Left lobe of liver (tissue), 2 donors: ENCODE results near the gene CFAP251. TPM values are rescaled to one million over a fixed set of nuclear protein-coding genes. Genes with fewer than 3 reads are reported as not detected.
A peak's percentile ranks its signal among the peaks of the same experiment; 100 is the strongest.
"Not testable (repeated sequence)": the region's sequence is repeated elsewhere in the genome, so short reads cannot be mapped to it uniquely, and the experiment has no call there.

ENCODE experiments used
- ATAC-seq: fragments of 200-7000 bp; cut with Tn5 transposase; one replicate; pipeline ENCODE4 v1.9.1; 2020; ENCODE audit warnings: mild to moderate bottlenecking, moderate library complexity
- DNase-seq: peaks from one replicate; pipeline ENCODE4 v3.0.0-alpha.2; 2020; ENCODE audit warnings: low spot score
- total RNA-seq: library from RNA; stranded (reverse); gene quantifications from one replicate; pipeline ENCODE4 v1.2.1, GENCODE V29; 2021
- donor health status: DM: no; HTN: no; CAD: no; lungs with moderate emphysema.
- donor health status: DM: no; HTN: yes; CAD: no.

CFAP251 gene
- total RNA-seq, 1 donor from 2014 or later = 2.2 TPM

DNA sequence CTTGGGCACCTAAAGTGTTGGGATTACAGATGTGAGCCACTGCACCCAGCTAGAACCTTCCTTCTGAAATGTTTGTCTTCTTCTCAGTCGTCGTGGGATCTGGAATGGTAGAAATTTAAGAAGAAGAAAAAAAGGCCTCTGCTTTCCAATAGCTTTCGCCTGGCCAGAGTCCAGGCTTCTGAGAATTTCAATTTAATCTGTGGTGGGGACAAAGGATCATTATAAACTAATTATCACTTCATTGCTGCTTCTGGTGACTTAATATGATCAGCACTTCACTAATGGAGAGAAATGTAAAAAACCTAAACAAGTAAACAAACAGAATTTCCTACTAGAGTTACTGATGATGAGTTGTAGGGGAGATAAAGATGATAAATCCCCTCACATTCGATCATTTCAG is 51.3 kb downstream of the CFAP251 start:
- ATAC-seq (no peak), DNase-seq (no peak)

DNA sequence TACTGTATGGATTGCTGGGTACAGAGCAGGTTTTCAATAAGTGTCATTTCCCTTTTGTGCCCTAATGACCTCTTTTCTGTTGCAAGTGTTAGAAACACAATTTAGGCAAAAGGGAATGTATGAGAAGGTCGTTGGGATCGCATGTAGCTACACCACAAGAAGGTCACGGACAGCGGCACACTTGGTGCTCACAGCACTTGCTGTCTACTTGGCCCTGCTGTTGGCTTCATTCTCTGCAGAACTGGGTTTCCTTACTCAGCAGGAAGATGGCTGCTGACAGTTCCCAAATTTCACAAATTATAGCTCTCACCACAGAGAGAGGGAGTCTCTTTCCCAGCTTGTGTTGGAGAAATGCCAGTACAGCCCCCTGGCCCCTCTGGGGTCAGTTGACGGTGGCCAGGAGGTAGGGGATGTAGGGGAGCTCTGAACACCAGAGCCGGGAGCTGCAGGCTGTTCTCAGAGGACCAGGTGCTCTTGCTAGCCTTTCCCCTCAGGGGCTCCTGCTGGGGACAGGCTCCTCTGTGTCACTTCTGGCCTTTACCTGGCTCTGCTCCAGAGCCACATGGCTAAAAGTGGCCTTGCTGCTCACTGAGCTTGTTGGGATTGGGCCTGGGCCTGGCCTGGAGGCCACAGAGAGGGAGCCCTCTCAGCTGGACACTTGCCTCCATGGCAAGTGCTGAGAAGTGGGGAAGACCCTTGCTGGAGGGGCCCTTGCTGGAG is 52.3 kb downstream of the CFAP251 start:
- no peak for DNase-seq
- peak; percentile 16 for ATAC-seq

DNA sequence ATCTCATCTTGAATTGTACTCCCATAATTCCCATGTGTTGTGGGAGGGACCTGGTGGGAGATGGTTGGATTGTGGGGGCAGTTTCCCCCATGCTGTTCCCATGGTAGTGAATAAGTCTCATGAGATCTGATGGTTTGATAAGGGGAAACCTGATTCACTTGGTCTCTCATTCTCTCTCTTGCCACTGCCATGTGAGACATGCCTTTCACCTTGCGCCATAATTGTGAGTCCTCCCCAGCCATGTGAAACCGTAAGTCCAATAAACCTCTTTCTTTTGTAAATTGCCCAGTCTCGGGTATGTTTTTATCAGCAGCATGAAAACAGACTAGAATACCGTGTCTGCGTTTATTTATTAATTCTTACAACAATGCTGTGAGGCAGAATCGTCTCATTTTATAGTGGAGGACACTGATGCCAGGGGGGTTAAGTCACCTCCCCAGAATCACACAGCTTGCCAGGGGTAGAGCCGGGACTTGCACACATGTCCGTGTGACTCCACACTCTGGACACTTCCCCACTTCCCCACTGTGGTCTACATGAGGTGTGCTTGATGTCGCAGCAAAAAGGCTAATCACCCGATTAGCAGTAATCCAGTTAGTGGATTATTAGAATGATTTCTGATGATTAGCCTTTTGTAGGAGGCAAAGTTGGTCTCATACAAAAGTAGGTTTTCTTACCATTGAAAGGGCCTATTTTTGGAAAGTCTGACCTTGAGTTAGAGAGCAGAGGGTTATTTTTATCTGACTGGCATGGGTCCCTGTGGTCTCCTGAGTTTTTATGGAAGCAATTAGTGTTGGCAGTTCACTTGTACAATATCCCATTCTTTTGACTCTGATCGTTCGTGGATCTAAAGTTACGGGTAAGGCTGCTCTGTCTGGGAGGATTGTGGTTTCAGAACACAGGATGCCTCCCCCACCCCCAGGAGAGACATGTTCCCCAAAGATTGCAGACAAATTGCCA is 55.9 kb downstream of the CFAP251 start:
- DNase-seq (no peak), ATAC-seq (no peak)

DNA sequence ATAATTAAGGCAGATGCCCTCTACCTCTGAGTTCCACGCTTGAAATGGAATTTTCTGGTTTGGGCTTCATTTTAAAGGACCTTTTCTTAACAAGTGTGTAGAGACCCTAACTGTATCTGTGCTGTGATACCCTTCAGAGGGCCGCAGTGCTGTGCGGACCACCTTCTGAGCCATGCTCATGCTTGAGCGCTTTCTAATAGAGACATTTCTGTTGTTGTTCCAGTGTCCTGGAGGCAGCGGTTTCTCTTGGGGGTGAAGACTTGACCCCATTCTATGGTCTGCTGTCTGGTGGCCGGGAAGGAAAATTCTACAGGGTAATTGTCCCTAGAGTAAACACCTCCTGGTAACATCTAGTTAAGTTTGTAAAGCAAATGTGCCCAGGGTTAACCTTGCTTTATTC is 56.6 kb downstream of the CFAP251 start:
- ATAC-seq (no peak), DNase-seq (no peak)

DNA sequence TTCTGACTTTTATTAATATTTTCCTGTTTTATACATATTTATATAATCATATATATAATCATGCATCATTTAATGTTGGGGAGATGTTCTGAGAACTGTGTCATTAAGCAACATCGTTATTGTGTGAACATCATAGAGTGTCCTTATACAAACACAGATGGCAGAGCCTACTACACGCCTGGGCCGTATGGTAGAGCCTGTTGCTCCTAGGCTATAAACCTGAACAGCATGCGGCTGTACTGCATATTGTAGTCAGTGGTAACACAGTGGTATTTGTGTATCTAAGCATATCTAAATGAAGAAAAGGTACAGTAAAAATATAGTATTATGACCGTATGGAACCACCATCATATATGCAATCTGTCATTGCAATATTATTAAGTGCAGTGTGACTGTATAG is 58.6 kb downstream of the CFAP251 start:
- DNase-seq (no peak), ATAC-seq (no peak)

DNA sequence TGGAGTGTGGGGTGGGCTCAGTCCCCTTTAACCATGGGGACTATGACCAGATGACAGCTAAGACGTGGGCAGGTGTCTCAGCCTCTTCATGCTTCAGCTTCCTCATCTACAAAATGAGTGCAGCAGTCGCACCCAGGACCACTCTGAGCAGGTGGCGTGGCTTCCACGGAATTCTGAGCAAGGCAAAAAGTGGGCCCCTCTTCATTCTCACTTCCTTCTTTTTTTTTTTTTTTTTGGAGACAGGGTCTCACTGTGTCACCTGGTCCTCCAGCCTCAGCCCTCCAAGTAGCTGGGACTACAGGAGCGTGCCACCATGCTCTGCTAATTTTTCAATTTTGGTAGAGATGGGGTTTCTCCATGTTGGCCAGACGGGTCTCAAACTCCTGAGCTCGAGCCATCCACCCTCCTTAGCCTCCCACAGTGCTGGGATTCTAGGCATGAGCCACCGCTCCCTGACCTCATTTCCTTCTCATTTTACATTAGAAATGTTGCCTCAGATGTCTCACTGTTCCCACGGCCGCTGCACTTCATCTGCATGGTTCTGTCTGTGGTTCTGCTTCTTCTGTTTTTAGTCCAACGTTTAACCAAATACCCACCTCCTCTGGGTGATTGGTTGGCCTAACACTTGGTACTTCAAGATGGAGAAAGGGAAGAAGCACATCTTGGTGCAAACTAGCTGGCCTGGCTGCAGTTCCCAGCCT is 61.9 kb downstream of the CFAP251 start:
- ATAC-seq (no peak), DNase-seq (no peak)

DNA sequence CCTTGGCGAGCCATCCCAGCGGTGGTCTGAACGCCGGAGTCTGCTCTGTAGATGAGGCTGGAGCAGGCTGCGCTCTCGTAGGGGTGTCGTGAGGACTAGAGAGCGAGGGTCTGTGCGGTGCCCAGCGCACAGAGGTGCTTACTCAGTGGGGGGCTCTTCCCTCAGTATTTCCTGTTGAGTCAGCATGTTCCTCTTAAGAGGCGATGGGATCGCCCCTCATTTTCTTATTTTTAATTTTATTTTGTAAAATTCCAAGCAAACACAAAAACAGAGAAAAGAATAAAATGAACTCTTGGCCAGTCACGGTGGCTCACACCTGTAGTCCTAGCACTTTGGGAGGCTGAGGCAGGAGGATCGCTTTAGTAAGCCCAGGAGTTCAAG is 62.5 kb downstream of the CFAP251 start:
- ATAC-seq (no peak), DNase-seq (no peak)

DNA sequence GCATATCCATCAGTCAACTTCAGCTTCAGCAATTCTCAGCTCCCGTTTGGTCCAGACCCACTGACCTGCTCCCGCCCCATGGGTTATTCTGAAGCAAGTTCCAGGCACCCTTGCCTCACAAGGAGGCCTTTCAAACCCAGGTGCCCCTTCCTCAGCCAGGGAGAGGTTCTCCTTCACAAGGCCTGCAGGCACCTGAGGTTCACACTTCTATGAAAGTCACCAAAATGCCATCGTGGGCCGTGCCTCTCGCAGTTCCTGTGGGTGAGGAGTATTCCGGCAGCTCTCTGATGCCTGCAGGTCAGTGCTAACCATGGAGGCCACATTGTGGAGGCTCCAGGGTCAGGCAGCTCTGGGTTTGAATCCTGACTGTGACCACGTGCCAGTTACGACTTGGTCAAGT is 63.1 kb downstream of the CFAP251 start:
- DNase-seq = no peak

DNA sequence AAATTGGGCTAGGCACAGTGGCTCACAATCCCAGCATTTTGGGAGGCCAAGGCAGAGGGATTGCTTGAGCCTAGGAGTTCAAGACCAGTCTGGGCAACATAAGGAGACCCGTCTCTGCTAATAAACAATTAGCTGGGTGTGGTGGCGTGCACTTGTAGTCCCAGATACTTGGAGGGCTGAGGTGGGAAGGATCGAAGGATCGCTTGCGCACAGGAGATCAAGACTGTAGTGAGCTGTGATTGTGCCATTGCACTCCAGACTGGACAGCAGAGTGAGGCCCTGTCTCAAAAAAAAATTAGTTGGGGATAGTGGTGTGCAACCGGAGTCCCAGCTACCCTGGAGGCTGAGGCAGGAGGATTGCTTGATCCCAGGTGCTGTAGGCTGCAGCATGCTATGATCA is 64.6 kb downstream of the CFAP251 start:
- DNase-seq = no peak
- no peak for ATAC-seq

More for the DNA sequence above, 63.1 kb downstream of the CFAP251 start:
- ATAC-seq = no peak

DNA sequence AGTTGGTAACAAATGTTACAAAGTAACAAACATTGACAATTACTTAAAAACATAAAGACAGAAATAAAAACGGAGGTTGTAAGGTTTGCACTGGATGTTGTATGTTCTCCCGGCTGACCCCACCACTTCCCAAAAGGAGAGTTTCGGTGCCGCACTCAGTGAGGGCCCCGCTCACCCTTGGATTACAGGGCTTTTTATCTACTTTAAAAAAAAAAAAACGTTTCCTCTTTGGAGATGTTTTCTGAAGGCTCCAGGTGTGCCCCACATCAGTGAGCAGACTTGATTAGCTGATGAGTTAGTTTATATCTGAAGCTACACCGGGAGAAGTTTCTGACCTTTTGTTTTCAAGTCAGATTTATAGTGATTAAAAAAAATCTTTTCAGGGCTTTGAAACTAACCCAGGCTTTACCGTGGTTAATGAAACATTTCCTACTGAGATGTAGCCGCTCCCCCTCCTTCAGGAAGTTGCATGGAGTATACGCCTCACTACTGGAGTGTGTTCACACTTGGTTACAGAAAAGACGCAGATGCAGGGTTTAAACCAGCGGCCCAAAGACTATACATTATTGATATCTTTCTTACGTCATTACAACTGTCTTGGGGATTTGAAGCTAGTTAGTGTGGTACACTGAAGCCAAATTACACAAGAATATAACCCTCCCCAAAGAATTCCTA is 65.3 kb downstream of the CFAP251 start:
- DNase-seq (no peak), ATAC-seq (no peak)

DNA sequence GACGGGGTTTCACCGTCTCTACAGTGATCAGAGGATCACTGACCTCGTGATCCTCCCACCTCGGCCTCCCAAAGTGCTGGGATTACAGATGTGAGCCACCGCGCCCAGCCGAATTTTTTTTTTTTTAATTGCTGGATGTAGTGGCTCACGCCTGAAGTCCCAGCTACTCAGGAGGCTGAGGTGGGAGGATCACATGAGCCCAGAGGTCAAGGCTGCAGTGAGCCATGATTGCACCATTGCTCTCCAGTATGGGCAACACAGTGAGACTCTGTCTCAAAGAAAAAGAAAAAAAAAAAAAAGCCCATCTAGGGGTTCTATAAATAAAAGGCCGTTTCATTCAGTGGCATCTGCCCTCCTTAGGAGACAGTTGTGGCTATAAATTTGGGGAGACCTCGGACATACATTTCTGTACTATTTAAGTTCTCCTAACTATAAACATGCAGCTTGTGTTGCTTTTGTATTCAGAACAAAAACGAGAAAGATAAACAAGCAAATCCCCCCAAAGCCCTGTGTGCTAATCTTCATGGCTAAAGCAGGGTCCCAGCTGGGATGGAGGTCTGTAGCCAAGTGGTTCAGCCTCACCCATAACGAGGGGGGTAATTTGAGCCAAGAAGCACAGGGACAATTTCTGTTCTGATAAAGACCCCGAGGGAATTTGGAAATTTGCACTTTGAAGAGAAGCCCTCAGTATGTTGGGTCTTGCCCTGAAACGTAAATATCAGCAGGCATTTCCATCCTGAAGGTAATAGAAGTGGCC is 68.3 kb downstream of the CFAP251 start:
- no peak for ATAC-seq

DNA sequence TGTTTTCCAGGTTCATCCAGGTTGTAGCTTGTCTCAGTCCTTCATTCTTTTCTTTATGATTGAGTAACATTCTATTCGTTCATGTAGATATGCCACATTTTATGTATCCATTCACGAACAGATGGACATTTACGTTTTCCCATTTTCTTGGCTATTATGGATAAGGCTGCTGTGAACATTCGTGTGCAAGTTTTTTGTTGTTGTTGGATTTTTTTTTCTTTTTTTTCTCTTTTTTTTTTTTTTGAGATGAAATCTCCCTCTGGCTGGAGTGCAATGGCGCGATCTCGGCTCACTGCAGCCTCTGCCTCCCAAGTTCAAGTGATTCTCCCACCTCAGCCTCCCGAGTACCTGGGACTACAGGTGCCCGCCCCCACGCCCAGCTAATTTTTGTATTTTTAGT is 70.1 kb downstream of the CFAP251 start:
- not testable (repeated sequence) for DNase-seq, ATAC-seq

More for the DNA sequence above, 68.3 kb downstream of the CFAP251 start:
- no peak for DNase-seq

DNA sequence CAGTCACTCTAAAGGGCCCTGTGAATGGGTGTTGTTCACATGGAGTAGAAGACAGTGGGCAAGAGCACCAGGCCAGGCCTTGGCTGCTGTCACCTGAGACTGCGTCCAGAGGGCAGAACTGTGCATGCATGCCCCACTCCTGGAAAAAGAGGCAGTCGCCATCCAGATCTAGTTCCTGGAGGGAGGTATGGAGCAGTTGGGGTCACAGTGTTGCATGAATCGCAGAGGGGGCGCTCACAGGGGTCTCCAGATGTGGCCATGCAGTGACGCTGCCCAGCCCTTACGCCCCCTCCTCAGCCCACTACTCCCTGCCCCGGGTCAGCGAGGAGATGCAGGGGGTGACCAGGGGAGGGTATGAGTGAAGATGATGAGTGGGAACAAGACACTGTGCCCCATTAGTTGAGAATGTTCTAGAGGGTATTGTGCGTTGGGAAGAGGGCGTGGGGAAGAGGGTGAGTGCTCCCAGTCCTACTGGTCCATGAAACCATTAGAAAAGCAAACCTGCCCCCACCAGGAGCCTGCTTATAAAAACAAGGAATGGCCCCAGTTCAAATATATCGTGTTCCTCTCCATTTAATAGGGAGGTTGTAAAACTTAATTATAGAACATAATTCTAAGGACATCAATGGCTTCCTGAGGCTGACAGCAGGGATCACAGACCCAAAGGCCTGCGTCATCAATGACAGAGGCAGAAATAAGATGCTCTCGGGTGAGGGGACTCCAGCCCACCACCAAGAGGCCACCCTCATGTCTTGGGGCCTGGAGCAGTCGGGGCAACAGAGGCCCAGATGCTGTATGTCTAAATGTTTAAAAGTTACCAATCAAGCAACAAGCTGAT is 71.1 kb downstream of the CFAP251 start:
- DNase-seq (no peak), ATAC-seq (no peak)

DNA sequence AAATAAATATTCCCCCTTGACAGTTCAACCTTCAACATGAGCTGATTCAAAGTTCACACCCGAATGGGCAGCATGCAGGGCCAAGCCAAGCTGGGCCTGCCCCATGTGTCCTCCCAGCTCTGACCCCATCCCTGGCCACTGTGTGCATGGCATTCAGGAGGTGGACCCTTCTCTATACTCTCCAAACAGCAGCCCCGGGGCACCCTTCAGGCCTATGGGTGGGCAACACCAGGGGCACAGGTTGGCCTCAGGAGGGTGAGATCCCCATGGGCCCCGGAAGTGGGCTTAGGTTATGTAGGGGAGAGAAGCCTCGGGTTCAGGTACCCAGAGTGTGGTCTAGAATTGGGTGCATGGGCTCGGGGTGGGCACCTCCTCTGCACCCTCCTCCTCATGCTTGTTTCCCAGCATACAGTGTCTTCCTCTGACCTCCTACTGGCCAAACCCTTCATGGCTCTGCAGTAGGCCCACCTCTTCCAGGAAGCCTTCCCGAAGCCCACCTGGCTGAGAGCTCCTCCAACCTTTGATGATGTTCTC is 71.8 kb downstream of the CFAP251 start:
- no peak for DNase-seq
- no peak for ATAC-seq

DNA sequence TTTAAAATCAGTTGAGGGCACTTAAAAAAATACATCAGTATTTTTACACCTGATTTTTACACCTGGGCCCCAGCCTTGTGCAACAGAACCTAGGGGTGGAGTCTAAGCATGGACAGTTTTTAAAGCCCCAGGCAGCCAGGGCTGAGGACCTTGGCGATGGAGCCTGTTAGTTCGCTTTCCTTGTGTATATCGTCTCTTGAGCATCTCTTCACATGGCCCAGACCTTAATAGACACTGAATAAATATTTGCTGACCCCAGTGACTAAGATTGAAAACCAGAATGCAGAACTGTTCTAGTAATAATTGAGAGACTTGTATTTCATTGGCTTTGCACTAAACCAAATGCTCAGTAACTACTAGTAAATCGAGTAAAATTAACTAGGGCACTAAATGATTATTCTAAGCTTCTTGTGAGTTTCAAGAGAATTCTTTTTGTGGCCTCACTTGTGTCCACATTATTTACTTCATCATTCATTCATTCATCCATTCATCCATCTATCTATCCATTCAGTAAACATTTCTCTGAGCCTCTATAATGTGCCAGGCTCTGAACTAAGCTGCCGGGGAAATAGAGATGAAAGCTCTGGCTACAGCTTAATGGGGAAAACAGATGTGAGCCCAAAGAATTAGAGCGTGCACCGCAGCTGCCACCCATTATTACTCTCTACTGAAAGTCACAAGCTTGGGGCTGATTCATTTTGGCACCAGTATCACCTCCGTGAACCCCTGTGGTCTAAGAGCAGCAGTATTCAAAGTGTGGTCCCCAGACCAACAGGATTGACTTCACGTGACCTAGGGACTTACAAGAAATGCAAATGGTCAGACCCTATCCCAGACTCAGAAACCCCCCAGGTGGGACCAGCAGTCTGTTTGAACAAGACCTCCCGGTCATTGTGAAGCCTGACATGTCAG is 72.6 kb downstream of the CFAP251 start:
- DNase-seq (no peak), ATAC-seq (no peak)

DNA sequence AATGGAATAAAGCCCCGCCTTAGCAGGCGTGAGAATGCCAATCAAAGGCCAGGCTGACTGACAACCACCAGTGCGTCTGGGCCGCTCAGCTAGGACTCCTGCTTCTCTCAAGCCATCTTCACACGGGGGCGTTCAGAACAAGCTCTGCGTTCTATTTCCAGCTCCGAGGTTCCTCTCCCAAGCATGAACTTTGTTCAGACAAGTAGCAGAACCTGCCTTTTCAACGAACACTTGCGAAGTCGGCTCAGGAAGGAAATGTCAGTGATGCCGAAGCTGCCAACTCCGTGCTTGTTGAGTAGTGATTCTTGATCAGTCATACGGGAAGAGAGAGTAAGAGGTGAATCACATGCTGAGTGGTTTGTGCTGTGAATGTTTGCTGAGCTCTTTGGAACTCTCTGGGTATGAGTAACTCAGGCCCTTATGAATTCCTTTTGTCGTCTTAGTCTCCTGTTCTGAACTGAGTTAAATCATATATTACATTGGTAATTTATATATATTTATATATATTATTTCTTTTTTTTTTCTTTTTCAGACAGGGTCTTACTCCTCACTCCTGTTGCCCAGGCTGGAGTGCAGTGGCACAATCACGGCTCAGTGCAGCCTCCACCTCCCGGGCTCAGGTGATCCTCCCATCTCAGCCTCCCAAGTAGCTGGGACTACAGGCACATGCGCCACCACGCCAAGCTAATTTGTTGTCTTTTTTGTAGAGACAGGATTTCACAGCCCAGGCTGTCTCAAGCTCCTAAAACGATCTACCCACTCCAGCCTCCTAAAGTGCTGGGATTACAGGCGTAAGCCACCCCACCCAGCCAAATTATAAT is 73.9 kb downstream of the CFAP251 start:
- no peak for DNase-seq
- peak; percentile 27 for ATAC-seq
